Thymus (tissue), 11 donors: ENCODE measurements around the gene CALML6. TPM values are rescaled to one million over a fixed set of nuclear protein-coding genes. Genes with fewer than 3 reads are reported as not detected.

Experiments used
- DNase-seq, 9 donors: peaks; one replicate each; pipeline ENCODE4 v3.0.0-alpha.2; 2013; ENCODE audit warnings: low spot score in 9 of 9, low read depth in 6 of 9, missing footprints in 1 of 9
- H3K27ac ChIP-seq, 2 donors: one replicate each; pipeline ENCODE4 v1.5.1; 2013; ENCODE audit warnings: control low read depth in 1 of 2, low read depth in 1 of 2, low read length in 1 of 2, mild to moderate bottlenecking in 1 of 2, moderate library complexity in 1 of 2
- H3K27me3 ChIP-seq, 2 donors: one replicate each; pipeline ENCODE4 v1.5.1; 2013; ENCODE audit warnings: low read length in 1 of 2; ENCODE audit not compliant: control insufficient read depth in 2 of 2, insufficient read depth in 1 of 2
- H3K36me3 ChIP-seq, 2 donors: one replicate each; pipeline ENCODE4 v1.5.1; 2013; ENCODE audit warnings: low read length in 1 of 2, mild to moderate bottlenecking in 1 of 2, moderate library complexity in 1 of 2; ENCODE audit not compliant: control insufficient read depth in 2 of 2, insufficient read depth in 2 of 2
- H3K4me1 ChIP-seq, 2 donors: one replicate each; pipeline ENCODE4 v1.5.1; 2013; ENCODE audit warnings: low read length in 2 of 2; ENCODE audit not compliant: control insufficient read depth in 2 of 2, insufficient read depth in 2 of 2
- H3K4me3 ChIP-seq, 2 donors: one replicate each; pipeline ENCODE4 v1.5.1; 2013; ENCODE audit warnings: low read length in 2 of 2, control low read depth in 1 of 2, mild to moderate bottlenecking in 1 of 2
- H3K9me3 ChIP-seq, 2 donors: one replicate each; pipeline ENCODE4 v1.5.1; 2013; ENCODE audit warnings: low read length in 1 of 2, mild to moderate bottlenecking in 1 of 2; ENCODE audit not compliant: control insufficient read depth in 2 of 2, insufficient read depth in 1 of 2
- WGBS: extraction: QIAGEN DNeasy Blood & Tissue Kit; methylation state at CpG from one replicate; pipeline ENCODE4 v1.1.7; 2013; 5-methylcytosine and 5-hydroxymethylcytosine counted together
- polyA plus RNA-seq: library from polyadenylated mRNA; stranded (reverse); fragments of 200-250 nt; gene quantifications from one replicate; pipeline ENCODE4 v1.2.3, GENCODE V29; 2013
- total RNA-seq: library from RNA; stranded (reverse); fragments of 120-200 nt; gene quantifications from one replicate; pipeline ENCODE4 v1.2.4, GENCODE V29; 2013
- donor health status: healthy.

Gene CALML6
- total and polyA plus RNA-seq, 2 donors: 0.47 to 7.1 TPM

DNA sequence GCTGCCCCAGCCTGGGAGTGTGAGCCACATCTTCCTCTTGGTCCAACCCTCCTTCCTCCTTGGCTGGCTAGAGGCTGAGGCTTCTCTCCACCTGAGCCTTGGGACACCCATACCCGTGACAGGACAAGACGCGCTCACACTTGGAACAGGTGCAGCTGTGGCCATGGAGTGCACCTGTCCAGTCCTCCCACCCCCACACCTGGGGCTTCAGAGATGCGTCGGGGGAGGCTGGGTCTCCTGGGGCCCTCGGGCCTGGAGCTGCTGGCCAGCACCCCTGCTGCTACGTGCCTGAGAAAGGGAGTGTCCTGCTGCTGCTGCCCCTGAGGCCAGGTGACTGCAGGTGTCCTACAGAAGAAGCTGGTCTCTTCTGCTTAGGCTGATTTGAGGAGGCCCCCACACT, 41.0 kb downstream of the CALML6 start:
- H3K9me3 ChIP-seq: peaks cover 0 to 5% of the 10 kb centered on the region in 2 donors
- H3K27ac ChIP-seq: no peak overlapping the region
- peaks cover 0 to 25% of the 10 kb centered on the region in 2 donors for H3K27me3 ChIP-seq
- WGBS: 89% methylated on average over 7 of the region's 7 CpGs
- no peaks in the 10 kb centered on the region for H3K4me1 ChIP-seq
- H3K4me3 ChIP-seq: no peak overlapping the region
- H3K36me3 ChIP-seq: no peaks in the 10 kb centered on the region
- DNase-seq: no peak

- Histone ChIP-seq H3K9me3 (peaks cover 0 to 5% of the 10 kb centered on the region in 2 donors), H3K36me3 (no peaks in the 10 kb centered on the region), H3K4me3 (no peak overlapping the region), H3K27me3 (peaks cover 0 to 30% of the 10 kb centered on the region in 2 donors), H3K27ac (no peak overlapping the region), H3K4me1 (no peaks in the 10 kb centered on the region)
- DNase-seq: no peak
- WGBS: 93% methylated on average over 38 of the region's 38 CpGs
These were observed 41.8 kb downstream of the CALML6 start for GRCh38 chr1:1956586-1957532.

- WGBS: 90% methylated on average over 22 of the region's 22 CpGs
- peaks cover 0 to 5% of the 10 kb centered on the region in 2 donors for H3K9me3 ChIP-seq
- DNase-seq: no peak
- no peak overlapping the region for H3K27ac ChIP-seq
- no peaks in the 10 kb centered on the region for H3K4me1 ChIP-seq
- H3K4me3 ChIP-seq: no peak overlapping the region
- H3K36me3 ChIP-seq: no peaks in the 10 kb centered on the region
- peaks cover 0 to 31% of the 10 kb centered on the region in 2 donors for H3K27me3 ChIP-seq
These were observed 42.5 kb downstream of the CALML6 start for GRCh38 chr1:1957533-1957961.

GRCh38 chr1:1958071-1958541, 43.0 kb downstream of the CALML6 start:
- H3K9me3 ChIP-seq: peaks cover 0 to 5% of the 10 kb centered on the region in 2 donors
- H3K4me1 ChIP-seq: no peaks in the 10 kb centered on the region
- H3K4me3 ChIP-seq: no peak overlapping the region
- DNase-seq: no peak
- no peaks in the 10 kb centered on the region for H3K36me3 ChIP-seq
- H3K27ac ChIP-seq: no peak overlapping the region
- 74% methylated on average over 29 of the region's 29 CpGs for WGBS
- H3K27me3 ChIP-seq: peaks cover 0 to 31% of the 10 kb centered on the region in 2 donors

DNA sequence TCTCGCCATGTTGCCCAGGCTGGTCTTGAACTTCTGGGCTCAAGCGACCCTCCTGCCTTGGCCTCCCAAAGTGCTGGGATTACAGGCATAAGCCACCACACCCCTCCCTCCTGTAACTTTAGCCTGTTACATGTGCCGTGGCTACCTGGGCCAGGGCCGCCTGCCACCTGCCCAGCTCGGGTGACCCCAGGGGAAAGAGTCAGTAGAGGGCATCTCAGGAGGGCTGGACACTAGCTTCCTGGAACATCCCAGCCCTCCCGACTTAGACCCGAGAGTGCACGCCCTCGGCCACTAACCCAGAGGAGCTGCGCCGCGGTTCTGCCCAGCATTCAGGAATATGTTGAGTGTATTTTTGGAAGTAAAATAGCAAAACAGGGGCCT, 44.4 kb downstream of the CALML6 start:
- DNase-seq: no peak
- Histone ChIP-seq H3K4me3 (no peak overlapping the region), H3K4me1 (no peaks in the 10 kb centered on the region), H3K9me3 (peaks cover 0 to 5% of the 10 kb centered on the region in 2 donors), H3K36me3 (no peaks in the 10 kb centered on the region), H3K27ac (no peak overlapping the region), H3K27me3 (peaks cover 0 to 31% of the 10 kb centered on the region in 2 donors)
- 87% methylated on average over 12 of the region's 12 CpGs for WGBS

- Histone ChIP-seq H3K36me3 (no peaks in the 10 kb centered on the region), H3K27ac (no peak overlapping the region), H3K9me3 (peaks cover 0 to 1% of the 10 kb centered on the region in 2 donors), H3K27me3 (peaks cover 0 to 34% of the 10 kb centered on the region in 2 donors), H3K4me3 (no peak overlapping the region), H3K4me1 (no peaks in the 10 kb centered on the region)
- peak; percentile 13 to 71 (median 40) for DNase-seq
- 13% methylated on average over 23 of the region's 23 CpGs for WGBS
These were observed 44.9 kb downstream of the CALML6 start for GRCh38 chr1:1959840-1960479.

- Histone ChIP-seq H3K9me3 (no peaks in the 10 kb centered on the region), H3K4me3 (no peak overlapping the region), H3K36me3 (no peaks in the 10 kb centered on the region), H3K27ac (no peak overlapping the region), H3K27me3 (peaks cover 0 to 36% of the 10 kb centered on the region in 2 donors), H3K4me1 (no peaks in the 10 kb centered on the region)
- DNase-seq: no peak
- 73% methylated on average over 17 of the region's 17 CpGs for WGBS
These were observed 45.6 kb downstream of the CALML6 start for GRCh38 chr1:1960480-1961196.

- no peak overlapping the region for H3K27ac ChIP-seq
- H3K27me3 ChIP-seq: peaks cover 0 to 44% of the 10 kb centered on the region in 2 donors
- no peaks in the 10 kb centered on the region for H3K36me3 ChIP-seq
- no peak overlapping the region for H3K4me3 ChIP-seq
- DNase-seq: no peak
- 93% methylated on average over 2 of the region's 2 CpGs for WGBS
- H3K9me3 ChIP-seq: no peaks in the 10 kb centered on the region
- H3K4me1 ChIP-seq: no peaks in the 10 kb centered on the region
These were observed 47.7 kb downstream of the CALML6 start for GRCh38 chr1:1962752-1963151.
